ENCODE measurements around the gene CCR8.

DNA sequence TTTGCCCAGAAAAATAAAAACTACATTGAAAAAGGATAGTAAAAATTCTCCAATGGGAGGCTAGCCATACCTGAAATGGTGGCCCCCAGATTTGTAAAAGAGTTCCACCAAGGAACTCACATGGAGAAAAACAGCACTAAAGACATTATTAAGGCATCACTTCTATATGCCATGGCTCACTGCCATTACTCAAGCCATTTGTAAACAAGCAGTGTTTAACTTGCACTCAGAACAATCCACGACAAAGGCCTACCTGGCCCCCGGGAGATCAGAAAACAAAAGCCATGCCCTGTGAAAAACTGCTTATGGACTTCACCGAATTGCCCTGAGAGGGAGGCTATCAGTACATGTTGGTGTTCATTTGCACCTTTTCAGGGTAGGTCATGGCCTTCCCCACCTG, 19.6 kb downstream of the CCR8 start:
- TF ChIP-seq, protein P1, sequence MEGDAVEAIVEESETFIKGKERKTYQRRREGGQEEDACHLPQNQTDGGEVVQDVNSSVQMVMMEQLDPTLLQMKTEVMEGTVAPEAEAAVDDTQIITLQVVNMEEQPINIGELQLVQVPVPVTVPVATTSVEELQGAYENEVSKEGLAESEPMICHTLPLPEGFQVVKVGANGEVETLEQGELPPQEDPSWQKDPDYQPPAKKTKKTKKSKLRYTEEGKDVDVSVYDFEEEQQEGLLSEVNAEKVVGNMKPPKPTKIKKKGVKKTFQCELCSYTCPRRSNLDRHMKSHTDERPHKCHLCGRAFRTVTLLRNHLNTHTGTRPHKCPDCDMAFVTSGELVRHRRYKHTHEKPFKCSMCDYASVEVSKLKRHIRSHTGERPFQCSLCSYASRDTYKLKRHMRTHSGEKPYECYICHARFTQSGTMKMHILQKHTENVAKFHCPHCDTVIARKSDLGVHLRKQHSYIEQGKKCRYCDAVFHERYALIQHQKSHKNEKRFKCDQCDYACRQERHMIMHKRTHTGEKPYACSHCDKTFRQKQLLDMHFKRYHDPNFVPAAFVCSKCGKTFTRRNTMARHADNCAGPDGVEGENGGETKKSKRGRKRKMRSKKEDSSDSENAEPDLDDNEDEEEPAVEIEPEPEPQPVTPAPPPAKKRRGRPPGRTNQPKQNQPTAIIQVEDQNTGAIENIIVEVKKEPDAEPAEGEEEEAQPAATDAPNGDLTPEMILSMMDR (IDR thresholded peaks at IDR 0.05), result no peak
- TF ChIP-seq POLR2A (IDR thresholded peaks at IDR 0.05) (no peak), POLR2AphosphoS5 (IDR thresholded peaks at IDR 0.05; ENCODE audit: insufficient read depth in 1 of 2, low read depth in 1 of 2) (no peak)

Measured in vagina (tissue), 2 donors.